ENCODE measurements around the gene CDC27. TPM values are rescaled to one million over a fixed set of nuclear protein-coding genes. Genes with fewer than 3 reads are reported as not detected.
"Not testable (repeated sequence)": the region's sequence is repeated elsewhere in the genome, so short reads cannot be mapped to it uniquely, and the experiment has no call there.

CDC27 gene
- total RNA-seq, 1 donor from 2014 or later = 129 TPM

DNA sequence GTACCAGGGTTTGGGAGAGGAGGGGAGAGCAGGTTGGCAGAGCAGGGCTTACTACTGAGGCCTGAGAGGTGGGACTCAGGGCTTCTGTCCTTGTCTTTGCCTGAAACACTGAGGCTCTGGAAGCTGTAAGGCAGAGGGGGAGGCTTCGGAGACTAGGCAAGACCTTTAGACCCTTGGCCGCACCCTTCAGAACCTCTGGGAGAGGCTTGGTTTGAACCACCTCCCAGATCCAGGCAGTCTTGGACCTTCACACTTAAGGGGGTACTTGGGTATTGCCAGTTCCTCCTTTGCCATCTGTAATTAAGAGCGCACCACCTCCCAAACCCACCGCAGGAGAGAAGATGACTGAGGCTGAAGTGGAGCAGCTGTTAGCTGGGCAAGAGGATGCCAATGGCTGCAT lies 33.0 kb upstream of the CDC27 start:
- intact Hi-C loops (cut with DNase I) = no loop called here
- no peak for DNase-seq (ENCODE audit: low spot score)
- no peak for ATAC-seq

DNA sequence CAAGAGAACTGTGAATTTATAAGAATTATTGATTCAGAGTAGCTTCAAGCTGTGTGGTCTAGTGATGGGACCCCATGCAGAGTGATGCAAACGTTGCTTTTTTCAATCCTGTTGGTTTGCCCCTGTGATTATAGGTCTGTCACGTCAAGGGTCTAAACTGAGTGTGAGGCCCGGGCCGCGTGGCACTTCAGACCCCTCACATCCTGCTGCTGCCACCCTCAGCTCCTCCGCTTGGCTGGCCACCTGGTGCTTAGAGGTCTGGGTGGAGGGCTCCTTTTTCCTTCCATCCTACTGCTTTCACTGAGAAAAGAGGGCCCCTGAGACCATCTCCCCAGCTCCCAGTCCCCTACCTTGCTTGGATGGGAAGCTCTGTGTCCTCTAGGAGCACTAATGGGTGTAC lies 32.1 kb upstream of the CDC27 start:
- ATAC-seq (no peak), DNase-seq (ENCODE audit: low spot score) (no peak)
- intact Hi-C loops (cut with DNase I) = no loop called here

DNA sequence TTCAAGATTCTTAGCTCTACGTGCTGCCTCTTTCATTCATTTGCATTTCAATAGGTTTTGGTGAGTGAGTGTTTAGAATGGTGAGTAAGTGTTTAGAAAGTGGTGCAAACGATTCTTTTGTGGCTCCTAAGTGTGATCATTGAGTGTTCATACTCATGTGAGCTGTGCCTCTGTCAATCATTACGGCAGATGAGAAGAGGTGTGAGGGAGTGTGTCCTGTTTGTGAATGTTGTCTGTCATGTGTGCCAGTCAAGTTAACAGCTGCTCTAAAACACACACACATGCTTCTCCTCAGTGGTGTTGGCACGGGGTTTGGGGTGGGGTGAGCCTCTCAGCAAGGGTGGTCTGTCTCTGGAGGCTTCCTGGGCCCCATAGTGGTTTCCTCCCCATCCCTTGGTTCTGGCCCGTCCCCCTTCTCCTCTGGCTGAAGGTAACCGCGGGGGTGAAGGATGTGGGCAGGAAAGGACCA lies 31.5 kb upstream of the CDC27 start:
- no peak for ATAC-seq
- intact Hi-C loops (cut with DNase I) = no loop called here
- no peak for DNase-seq (ENCODE audit: low spot score)

DNA sequence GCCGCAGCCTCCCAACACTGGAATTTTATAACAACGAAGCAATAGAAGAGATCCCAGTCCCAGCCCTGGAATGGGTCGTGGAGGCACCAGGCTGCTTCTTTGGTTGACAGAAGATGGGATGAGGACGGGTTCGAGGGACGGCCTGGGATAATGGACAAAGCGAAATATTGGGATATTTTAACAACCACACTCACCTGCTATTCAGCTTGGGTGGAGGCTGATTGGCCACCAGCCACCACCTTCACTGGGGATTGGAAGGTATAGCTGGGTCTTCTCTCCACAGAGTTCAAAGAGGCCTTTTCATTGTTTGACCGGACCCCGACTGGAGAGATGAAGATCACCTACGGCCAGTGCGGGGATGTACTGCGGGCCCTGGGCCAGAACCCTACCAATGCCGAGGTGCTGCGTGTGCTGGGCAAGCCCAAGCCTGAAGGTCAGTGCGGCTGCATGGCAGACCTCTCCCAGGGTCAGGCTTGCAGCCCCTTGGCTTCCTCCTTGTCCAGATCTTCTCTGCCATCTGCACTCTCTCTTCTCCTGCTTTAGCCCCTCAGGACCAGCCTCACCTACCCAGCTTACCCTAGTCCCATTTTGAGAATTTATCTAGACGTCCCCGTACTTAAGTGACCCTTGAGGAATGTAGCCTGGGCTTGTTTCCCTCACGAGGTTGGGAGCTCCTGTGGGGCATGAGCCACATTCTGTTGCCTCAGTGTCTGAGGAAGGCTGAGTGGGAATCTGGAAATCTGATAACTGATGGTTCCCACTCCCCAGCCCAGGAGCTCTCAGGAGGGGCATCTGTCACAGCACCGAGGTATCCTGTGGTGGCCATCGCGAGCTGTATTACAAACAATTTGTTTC lies 30.8 kb upstream of the CDC27 start:
- no peak for ATAC-seq
- intact Hi-C loops (cut with DNase I) = no loop called here

DNA sequence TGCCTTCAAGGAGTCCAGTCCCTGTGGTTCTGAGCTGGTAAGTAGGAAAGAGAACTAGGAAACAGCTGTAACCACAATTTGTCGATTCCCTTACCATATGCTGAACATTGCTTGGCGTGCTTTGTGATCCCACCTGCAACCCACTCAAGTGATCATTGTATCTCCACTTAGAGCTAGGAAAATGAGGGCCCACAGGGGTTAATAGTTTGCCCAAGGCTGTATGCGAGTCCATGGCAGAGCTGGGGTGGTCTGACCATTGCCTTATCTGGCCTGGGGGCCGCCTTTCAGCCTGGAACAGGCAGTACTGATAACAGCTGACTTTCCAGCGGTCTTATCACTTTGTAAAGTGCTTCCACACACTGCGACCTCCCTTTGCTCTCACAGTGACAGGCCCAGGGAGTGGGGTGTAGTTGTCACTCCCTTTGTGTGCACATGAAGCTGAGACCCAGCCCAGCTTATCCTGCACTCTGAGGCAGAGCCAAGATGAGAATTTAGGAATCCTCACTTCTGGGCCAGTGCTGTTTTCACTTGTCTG lies 29.9 kb upstream of the CDC27 start:
- intact Hi-C loops (cut with DNase I) = no loop called here
- DNase-seq (ENCODE audit: low spot score) = no peak
- ATAC-seq = peak; percentile 26

More for the DNA sequence above, 30.8 kb upstream of the CDC27 start:
- DNase-seq (ENCODE audit: low spot score) = no peak

DNA sequence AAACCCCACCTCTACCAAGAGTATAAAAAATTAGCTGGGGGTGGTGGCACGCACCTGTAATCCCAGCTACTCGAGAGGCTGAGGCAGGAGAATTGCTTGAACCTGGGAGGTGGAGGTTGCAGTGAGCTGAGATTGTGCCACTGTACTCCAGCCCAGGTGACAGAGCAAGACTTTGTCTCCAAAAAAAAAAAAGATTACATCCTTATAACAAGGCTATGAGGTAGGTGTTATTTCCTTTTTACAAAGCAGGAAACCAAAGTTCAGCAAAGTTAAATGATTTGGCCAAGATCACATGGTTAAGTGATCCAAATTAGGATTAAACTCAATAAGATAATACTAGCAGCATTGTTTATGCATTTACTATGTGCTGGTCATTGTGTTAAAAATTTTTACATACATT lies 28.2 kb upstream of the CDC27 start:
- DNase-seq (ENCODE audit: low spot score); intact Hi-C loops (cut with DNase I); ATAC-seq: not testable (repeated sequence)

DNA sequence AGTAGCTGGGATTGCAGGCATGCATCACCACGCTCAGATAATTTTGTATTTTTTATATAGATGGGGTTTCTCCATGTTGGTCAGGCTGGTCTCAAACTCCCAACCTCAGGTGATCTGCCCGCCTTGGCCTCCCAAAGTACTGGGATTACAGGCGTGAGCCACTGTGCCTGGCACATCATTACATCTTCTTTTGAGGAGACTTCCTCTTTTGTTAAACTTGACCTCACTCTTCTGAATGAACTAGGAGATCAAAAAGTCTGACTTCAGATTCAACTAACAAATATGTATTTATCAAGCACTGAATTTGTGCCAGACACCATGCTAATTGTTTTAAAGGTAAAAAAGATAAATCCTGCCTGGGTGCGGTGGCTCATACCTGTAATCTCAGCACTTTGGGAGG lies 27.7 kb upstream of the CDC27 start:
- DNase-seq (ENCODE audit: low spot score); ATAC-seq; intact Hi-C loops (cut with DNase I): not testable (repeated sequence)

DNA sequence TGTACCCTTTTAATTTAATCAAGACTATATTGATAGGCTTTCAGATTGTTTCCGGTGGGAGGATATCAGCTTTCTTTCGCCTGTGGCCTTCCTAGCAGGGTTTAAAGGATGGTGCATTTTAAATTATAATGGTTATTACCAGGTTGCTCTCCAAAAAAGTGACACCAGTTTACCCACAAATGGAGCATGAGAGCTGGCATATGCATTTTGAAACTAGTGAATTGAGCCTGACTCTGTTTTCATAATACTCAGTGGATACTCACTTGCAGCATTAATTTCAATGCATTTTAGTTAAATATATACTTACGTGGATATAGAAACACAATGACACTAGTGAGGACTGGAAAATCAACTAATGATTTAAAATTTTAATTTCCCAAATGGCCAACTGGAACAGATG lies 25.8 kb upstream of the CDC27 start:
- intact Hi-C loops (cut with DNase I) = no loop called here
- ATAC-seq (no peak), DNase-seq (ENCODE audit: low spot score) (no peak)

DNA sequence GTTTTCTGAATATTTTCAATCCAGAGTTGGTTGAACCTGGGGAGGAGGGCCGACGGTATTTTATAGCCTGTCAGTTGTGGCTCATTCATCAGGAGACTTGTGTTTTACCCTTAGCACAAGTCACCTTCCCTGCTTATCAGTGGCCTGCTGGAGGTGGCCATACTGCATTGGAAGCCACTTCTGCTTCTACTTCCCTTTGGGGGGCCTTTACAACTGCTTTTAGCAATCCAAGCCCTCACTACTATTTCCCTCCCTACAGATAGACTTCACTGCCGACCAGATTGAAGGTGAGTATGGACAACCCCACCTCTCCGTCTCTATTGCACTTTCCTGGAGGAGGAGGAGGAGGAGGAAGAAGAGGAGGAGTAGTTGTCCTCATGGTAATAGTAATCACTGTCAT lies 24.4 kb upstream of the CDC27 start:
- intact Hi-C loops (cut with DNase I) = no loop called here
- ATAC-seq (no peak), DNase-seq (ENCODE audit: low spot score) (no peak)

DNA sequence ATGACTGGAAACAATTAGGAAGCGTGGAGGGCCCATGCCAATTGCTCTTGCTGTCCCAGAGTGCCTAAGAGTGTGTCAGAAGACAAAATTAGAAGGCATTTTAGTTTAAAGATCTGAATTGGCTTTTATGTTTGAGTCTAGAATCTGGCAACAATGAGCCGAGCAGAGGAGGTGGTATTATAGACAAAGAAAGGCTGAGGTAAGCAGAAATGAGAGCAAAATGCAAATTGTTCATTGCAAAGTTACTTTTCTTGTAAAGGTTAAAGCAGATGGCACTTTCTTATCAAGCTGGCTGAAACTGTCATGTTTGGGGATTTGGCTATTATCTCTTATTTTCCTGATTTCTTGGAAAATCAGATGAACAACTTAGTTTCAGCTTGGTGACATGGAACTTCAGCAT lies 23.4 kb upstream of the CDC27 start:
- no peak for ATAC-seq
- intact Hi-C loops (cut with DNase I) = no loop called here
- DNase-seq (ENCODE audit: low spot score) = no peak

DNA sequence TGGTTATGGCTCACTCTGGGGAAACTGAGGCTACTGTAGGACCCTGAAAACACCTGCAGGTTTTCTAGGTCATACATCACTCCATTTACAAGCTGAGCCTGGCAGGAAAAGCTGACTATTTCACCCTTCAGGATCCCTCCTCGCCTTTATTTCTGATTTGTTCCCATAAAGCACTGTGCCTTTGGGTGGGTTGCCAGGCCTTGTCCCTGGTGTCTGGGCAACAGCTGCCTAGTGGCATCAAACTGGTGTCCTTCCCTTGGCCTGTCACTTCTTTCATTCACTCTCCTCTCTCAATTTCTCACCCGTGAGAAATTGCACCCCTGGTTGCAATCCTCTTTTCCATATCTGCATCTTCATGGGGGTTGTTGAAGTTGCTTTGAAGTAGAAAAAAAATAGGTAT lies 21.7 kb upstream of the CDC27 start:
- no peak for ATAC-seq
- no peak for DNase-seq (ENCODE audit: low spot score)
- intact Hi-C loops (cut with DNase I) = no loop called here

DNA sequence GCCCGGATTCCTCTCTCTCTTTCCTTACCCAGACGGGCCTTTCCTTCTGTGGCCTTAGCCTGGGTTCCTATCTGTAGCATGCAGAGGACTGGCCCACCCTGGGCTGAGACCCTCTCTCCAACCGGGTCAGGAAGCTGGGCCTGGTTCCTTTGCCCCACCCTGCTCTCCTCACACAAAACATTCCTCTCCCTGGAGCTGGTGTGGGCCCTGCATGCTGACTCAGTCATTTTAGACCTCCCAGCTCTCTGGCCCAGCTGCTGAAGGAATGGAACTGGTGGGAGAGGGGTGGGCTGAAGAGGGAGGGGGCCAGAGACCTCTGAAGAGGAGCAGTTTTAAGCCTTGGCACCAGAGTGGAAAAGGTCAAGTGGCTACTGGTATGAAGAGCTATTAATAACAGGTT lies 21.0 kb upstream of the CDC27 start:
- DNase-seq (ENCODE audit: low spot score) (no peak), ATAC-seq (no peak)
- intact Hi-C loops (cut with DNase I) = no loop called here

DNA sequence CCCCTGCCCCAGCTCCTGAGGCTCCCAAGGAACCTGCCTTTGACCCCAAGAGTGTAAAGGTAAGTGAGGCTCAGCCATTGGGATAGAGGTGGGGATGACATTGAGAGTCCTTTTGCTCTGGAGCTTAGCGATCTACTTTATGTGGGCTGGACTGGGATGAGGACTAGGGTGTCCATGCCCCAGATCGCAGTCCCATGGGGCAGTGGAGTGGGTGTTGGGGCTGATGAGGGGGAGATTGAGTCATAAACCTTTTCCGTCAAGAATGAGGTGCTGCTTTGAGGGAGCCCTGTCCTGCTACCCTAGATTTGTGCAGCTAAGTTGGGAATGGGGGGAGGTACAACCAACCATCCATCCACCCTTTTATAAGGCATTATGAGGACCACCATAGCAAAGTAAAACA lies 20.4 kb upstream of the CDC27 start:
- intact Hi-C loops (cut with DNase I) = no loop called here
- no peak for DNase-seq (ENCODE audit: low spot score)
- no peak for ATAC-seq

DNA sequence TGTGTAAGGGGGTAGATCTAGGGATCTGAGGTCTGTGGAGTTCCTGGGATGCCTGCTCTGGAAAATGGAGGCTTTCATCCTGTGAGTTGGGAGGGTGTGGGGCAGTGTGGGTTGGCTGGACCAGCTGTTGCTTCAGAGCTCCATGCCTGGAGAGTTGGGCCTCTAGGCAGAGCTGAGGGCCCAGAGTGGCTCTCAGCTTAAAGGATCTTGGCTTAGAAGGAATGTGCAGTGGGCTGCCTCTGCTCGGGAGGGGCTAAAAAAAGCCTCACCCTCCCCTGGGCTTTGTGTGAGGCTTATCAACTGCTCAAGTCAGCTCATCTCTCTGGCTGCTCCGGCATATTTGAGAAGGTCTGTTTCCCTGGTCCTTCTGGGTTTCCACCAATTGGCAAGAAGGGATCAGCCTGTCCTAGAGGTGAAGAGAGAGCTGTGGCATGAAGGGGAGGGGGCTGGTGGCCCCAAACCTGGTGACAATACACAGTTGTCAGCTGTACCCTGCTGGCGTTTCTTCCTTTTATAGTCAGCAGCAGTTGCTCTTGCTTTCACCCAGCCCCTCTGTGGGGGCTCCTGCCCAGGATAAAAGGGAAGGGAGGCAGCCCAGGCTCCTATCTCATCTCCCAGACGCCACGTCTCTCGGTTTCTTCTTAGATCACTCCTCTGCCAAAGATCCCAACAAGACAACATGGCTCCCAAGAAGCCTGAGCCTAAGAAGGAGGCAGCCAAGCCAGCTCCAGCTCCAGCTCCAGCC lies 19.8 kb upstream of the CDC27 start, which contains the start of gene MYL4:
MYL4 (plus strand) TSS at position 605 of the 745 bp plus-strand sequence; CDS start at position 680, 75 bp downstream.
- intact Hi-C loops (cut with DNase I) = no loop called here
- ATAC-seq (no peak), DNase-seq (ENCODE audit: low spot score) (no peak)

DNA sequence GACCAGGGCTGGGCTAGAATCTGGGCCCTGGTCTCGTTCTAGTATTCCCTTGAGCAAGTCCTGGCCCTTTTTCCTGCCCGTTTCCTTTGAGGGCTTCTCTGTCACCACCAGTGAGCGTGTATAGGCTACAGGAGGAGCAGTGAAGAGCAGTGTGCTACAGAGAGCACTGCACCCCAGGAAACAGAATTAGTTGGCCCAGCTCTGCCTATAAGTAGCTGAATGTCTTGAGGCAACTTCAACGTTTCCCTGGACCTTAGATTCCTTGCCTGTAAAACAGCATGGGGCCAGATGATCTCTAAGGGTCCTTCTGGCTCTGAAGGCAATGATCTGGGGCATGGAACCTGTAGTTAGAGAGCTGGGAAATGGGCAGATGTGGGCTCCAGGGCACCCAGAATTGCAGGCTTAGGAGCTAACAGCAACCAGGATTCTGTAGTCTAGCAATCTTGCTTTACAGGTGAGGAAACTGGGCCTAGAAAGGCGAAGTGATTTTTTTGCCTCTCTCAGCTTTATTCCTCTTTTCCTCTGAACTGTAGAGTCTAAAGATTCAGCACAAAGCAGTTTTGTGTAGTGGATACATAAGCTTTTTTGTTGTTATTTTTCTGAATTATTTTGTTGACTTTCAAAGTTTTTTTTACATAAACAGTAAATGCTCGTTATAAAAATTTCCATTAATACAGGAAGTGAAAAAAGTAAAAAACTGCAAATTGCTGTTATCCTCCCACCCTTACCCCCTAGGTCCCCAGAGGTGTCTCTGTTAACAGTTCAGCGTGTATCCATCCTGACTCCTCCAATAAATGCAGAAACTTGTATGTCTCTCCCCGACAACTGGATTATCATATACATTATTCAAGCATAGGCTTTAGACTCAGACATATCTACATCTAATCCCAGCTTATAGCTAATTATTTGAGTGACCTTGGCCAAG lies 18.3 kb upstream of the CDC27 start:
- ATAC-seq (no peak), DNase-seq (ENCODE audit: low spot score) (no peak)
- intact Hi-C loops (cut with DNase I) = no loop called here

DNA sequence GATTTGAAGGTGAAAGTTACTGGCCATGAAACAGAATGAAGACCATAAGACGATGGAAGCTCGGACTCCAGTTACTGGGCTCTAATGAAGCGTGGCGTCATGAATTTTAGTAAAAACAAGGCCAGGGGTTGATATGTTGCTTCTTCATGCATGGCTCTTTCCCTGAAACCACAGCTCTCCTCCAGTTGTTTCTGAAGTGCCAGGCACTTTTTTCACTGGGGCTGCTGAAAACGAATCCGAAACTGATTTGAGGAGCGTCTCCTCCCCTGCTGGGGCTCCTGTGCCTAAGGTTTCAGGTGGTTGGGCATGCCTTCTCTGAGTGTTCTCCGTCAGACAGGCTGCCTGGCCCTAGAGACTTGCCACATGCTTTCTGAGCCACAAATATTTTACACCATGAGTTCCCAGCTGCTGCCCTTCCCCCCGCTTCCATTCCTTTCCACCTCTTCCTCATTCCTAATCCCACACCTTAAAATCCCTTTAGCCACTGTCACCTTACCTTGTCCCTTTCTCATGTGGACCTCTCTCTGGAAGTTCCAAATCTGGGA lies 16.4 kb upstream of the CDC27 start:
- DNase-seq (ENCODE audit: low spot score) (peak; percentile 73), ATAC-seq (peak; percentile 87)
- intact Hi-C loops (cut with DNase I) = no loop called here

DNA sequence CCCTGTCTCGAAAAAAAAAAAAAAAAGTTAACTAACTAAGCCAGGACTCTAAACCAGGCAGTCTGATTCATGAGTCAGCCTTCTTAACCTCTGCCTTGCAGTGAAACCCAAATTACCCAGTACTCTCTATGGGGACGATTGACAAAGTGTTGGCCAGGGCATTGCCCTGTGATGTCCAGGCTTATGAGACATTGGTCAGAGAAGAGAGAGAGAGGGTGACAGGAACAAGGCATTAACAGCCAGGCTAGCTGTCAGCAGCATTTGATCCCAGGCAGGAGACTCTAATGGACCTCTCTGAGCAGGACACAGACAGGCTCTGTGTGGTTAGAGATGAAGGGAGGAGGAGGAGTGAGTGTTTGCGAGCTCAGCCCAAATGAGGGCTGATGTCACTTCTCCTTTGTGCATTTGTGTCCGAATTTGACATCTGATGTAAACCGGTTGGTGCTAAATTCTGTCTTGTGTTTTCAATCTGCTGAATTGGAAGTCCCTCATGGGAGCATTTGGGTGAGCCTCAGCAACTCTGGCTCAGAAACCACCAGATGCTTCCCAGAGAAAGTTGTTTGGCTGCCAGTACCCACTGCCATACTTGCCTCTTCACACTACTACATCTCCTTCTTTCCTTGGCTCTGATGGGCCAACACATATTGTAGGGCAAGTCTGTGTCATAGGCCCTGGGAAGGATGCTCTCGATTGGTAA lies 15.8 kb upstream of the CDC27 start:
- intact Hi-C loops (cut with DNase I) = no loop called here
- DNase-seq (ENCODE audit: low spot score) = no peak
- ATAC-seq = peak; percentile 89

Data from sciatic nerve (tissue), 2 donors.